CD4-positive, alpha-beta T cell treated with Interleukin-10 for 1 hour (primary cell): ENCODE data around the gene GABPB1.

ENCODE experiments used
- DNase-seq: peaks from one replicate; pipeline ENCODE4 v3.0.0-alpha.2; 2020

GABPB1 gene

GRCh38 chr15:50236433-50236832 is 118.6 kb downstream of the GABPB1 start:
- DNase-seq, result no peak

GRCh38 chr15:50235794-50236193 is 119.2 kb downstream of the GABPB1 start:
- no peak for DNase-seq

- DNase-seq, result no peak
Measured at GRCh38 chr15:50234764-50235163, 120.2 kb downstream of the GABPB1 start.

- DNase-seq, result no peak
Measured at GRCh38 chr15:50233192-50233736, 121.7 kb downstream of the GABPB1 start.

GRCh38 chr15:50232791-50233190 is 122.2 kb downstream of the GABPB1 start:
- DNase-seq, result no peak

GRCh38 chr15:50231761-50232160 is 123.2 kb downstream of the GABPB1 start:
- no peak for DNase-seq

GRCh38 chr15:50229336-50229735 is 125.7 kb downstream of the GABPB1 start:
- DNase-seq, result no peak

GRCh38 chr15:50228866-50229265 is 126.1 kb downstream of the GABPB1 start:
- no peak for DNase-seq

- DNase-seq, result no peak
Measured at GRCh38 chr15:50227076-50227475, 127.9 kb downstream of the GABPB1 start.

- DNase-seq, result no peak
Measured at GRCh38 chr15:50225938-50226337, 129.1 kb downstream of the GABPB1 start.
